ENCODE data around the gene HCN2. TPM values are rescaled to one million over a fixed set of nuclear protein-coding genes. Genes with fewer than 3 reads are reported as not detected.

Gene HCN2
- polyA plus RNA-seq, 1 of the 3 experiments (the other 2 are of a cell fraction), result 5.6 TPM

DNA sequence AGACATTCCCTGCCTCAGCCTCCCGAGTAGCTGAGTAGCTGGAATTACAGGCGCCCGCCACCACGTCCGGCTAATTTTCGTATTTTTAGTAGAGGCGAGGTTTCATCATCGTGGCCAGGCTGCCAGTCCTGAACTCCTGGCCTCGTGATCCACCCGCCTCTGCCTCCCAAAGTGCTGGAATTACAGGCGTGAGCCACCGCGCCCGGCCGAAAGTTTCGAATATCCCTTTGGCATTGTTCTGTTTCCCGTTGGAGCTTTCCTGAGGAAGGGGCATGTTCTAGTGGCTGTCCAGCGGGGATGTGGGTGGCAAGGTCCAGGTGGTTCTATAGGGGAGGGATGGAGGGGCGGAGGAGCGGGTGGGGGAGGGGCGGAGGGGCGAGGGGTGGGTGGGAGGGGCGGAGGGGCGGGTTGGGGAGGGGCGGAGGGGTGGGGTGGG is 19.4 kb upstream of the HCN2 start (continued):
- TF ChIP-seq RCOR1 (IDR thresholded peaks at IDR 0.05; ENCODE audit: low read length) (no peak), FOXJ3 (CRISPR knock-in tag; IDR thresholded peaks at IDR 0.05) (no peak), NFIC (IDR thresholded peaks at IDR 0.05; ENCODE audit: borderline replicate concordance) (no peak), RFX5 (IDR thresholded peaks at IDR 0.05; ENCODE audit: low read length) (no peak), EP300 (IDR thresholded peaks at IDR 0.05; ENCODE audit: borderline replicate concordance in 1 of 2, low read depth in 1 of 2, low read length in 1 of 2) (no peak), MEF2A (IDR thresholded peaks at IDR 0.05; ENCODE audit: borderline replicate concordance, low read depth) (no peak)
- TF ChIP-seq, protein P1, sequence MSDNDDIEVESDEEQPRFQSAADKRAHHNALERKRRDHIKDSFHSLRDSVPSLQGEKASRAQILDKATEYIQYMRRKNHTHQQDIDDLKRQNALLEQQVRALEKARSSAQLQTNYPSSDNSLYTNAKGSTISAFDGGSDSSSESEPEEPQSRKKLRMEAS (IDR thresholded peaks at IDR 0.05; ENCODE audit: low read depth), result no peak

- DNase-seq, result no peak
- H3K27ac ChIP-seq (ENCODE audit: low read depth in 2 of 2, low read length in 1 of 2), result peak overlapping the region in 1 of 2 experiments; percentile 82; a peak in 1 of 4 replicates
- no peak overlapping the region for H3K9ac ChIP-seq
- H4K20me1 ChIP-seq (ENCODE audit: insufficient read depth), result peaks cover 29% of the 10 kb centered on the region
- WGBS (ENCODE audit: low lambda C conversion rate), result 24% methylated on average over 44 of the region's 45 CpGs
- ChIA-PET CTCF (interaction anchor here (0.8 to 1.0 kb wide), 2 partner anchors 14 to 38 kb away, joined by 3 to 4 read pairs; no protein-coding TSS in a partner anchor), POLR2A (no interaction called here)
- H3K36me3 ChIP-seq (replicated peaks in 1 of 2; ENCODE audit: control insufficient read depth in 1 of 2, insufficient read depth in 2 of 2, low read length in 1 of 2), result no peaks in the 10 kb centered on the region
- peaks cover 10% of the 10 kb centered on the region for H3F3A ChIP-seq (replicated peaks; ENCODE audit: insufficient read depth)
- H3K4me2 ChIP-seq, result peak overlapping the region; percentile 74
- no peaks in the 10 kb centered on the region for H3K9me2 ChIP-seq
- H3K79me2 ChIP-seq (ENCODE audit: insufficient read depth), result peaks cover 35% of the 10 kb centered on the region
- no peaks in the 10 kb centered on the region for H3K27me3 ChIP-seq (ENCODE audit: insufficient read depth)
- peak overlapping the region; percentile 88 for H2AFZ ChIP-seq (ENCODE audit: low read depth)
- no peak for TF ChIP-seq TEAD4 (IDR thresholded peaks at IDR 0.05; ENCODE audit: borderline replicate concordance, insufficient read depth)
- TF ChIP-seq TAF1 (IDR thresholded peaks at IDR 0.05; ENCODE audit: borderline replicate concordance, low read depth, low read length), result no peak
- no peak for TF ChIP-seq FOXJ3 (CRISPR knock-in tag; IDR thresholded peaks at IDR 0.05)
- no peak for TF ChIP-seq FOXM1 (IDR thresholded peaks at IDR 0.05; ENCODE audit: low read depth)
- no peak for TF ChIP-seq SMC3 (IDR thresholded peaks at IDR 0.05; ENCODE audit: low read depth, low read length)
- no peak for TF ChIP-seq FOSL2 (IDR thresholded peaks at IDR 0.05; ENCODE audit: borderline replicate concordance, low read depth)
- TF ChIP-seq CHD2 (IDR thresholded peaks at IDR 0.05; ENCODE audit: low read length, partially characterized antibody), result no peak
- TF ChIP-seq TCF12 (IDR thresholded peaks at IDR 0.05), result no peak
- TF ChIP-seq YY1 (IDR thresholded peaks at IDR 0.05; ENCODE audit: low read depth), result no peak
- no peak for TF ChIP-seq MXI1 (IDR thresholded peaks at IDR 0.05; ENCODE audit: low read depth, low read length)
- TF ChIP-seq RXRA (IDR thresholded peaks at IDR 0.05; ENCODE audit: borderline replicate concordance, low read depth), result no peak
- TF ChIP-seq RAD21 (IDR thresholded peaks at IDR 0.05; ENCODE audit: low read length), result no peak
- TF ChIP-seq JUND (IDR thresholded peaks at IDR 0.05), result no peak
- H3K9me3 ChIP-seq, result no peaks in the 10 kb centered on the region
- H3K4me3 ChIP-seq (ENCODE audit: low read depth in 2 of 2, low read length in 1 of 2), result peak overlapping the region; percentile 50 to 95; a peak in 2 of 4 replicates
- peaks cover 14 to 30% of the 10 kb centered on the region in 2 experiments; a peak in 3 of 4 replicates for H3K4me1 ChIP-seq (ENCODE audit: control insufficient read depth in 1 of 2, insufficient read depth in 2 of 2, low read depth in 1 of 2, low read length in 1 of 2)
These were observed 18.6 kb upstream of the HCN2 start for GRCh38 chr19:570937-571565.
